Uterus (tissue), 2 donors: ENCODE results near the gene OPRD1.
"Not testable (repeated sequence)": the region's sequence is repeated elsewhere in the genome, so short reads cannot be mapped to it uniquely, and the experiment has no call there.

ENCODE experiments used
- CTCF ChIP-seq, 4 experiments: fragments of 200-600 bp in 2 of 4; fragments of 450-650 bp in 2 of 4; sonication (generic) in 2 of 4; IDR thresholded peaks; one replicate each; pipeline ENCODE4 v1.5.1; 2016 to 2019; ENCODE audit warnings: antibody characterized with exemption in 4 of 4, mild to moderate bottlenecking in 2 of 4, moderate library complexity in 1 of 4
- POLR2A ChIP-seq, 2 donors: fragments of 450-650 bp; IDR thresholded peaks; one replicate each; pipeline ENCODE4 v1.6.1; 2016; ENCODE audit warnings: antibody characterized with exemption in 2 of 2, mild to moderate bottlenecking in 1 of 2, moderate library complexity in 1 of 2

- TF ChIP-seq CTCF, POLR2A (IDR thresholded peaks at IDR 0.05): not testable (repeated sequence)
Observed at GRCh38 chr1:28828227-28828858, 16.4 kb downstream of the OPRD1 start.
